Liver (tissue), 9 donors: ENCODE data around the gene INSIG2. TPM values are rescaled to one million over a fixed set of nuclear protein-coding genes. Genes with fewer than 3 reads are reported as not detected.
"Not testable (repeated sequence)": the region's sequence is repeated elsewhere in the genome, so short reads cannot be mapped to it uniquely, and the experiment has no call there.

Source experiments
- DNase-seq: peaks from one replicate; pipeline ENCODE4 v3.0.0-alpha.2; 2017; ENCODE audit warnings: low spot score
- H3K27ac ChIP-seq, 2 donors: one replicate each; pipeline ENCODE4 v1.7.0; 2013; ENCODE audit warnings: inconsistent platforms in 2 of 2, low read length in 2 of 2, control low read depth in 1 of 2, low read depth in 1 of 2, mild to moderate bottlenecking in 1 of 2
- H3K27me3 ChIP-seq, 4 donors: one replicate each; pipeline versions ENCODE4 v1.6.1 to v1.7.0; 2013; ENCODE audit warnings: low read length in 3 of 4, inconsistent platforms in 1 of 4, mild to moderate bottlenecking in 1 of 4, moderate library complexity in 1 of 4; ENCODE audit not compliant: control insufficient read depth in 4 of 4, insufficient read depth in 4 of 4
- H3K36me3 ChIP-seq, 4 donors: one replicate each; pipeline versions ENCODE4 v1.6.1 to v1.7.0; 2013; ENCODE audit warnings: low read length in 3 of 4, mild to moderate bottlenecking in 3 of 4, low read depth in 1 of 4, moderate library complexity in 1 of 4; ENCODE audit not compliant: control insufficient read depth in 4 of 4, insufficient read depth in 3 of 4
- H3K4me1 ChIP-seq, 4 donors: one replicate each; pipeline versions ENCODE4 v1.6.1 to v1.7.0; 2013; ENCODE audit warnings: low read length in 3 of 4, mild to moderate bottlenecking in 3 of 4, moderate library complexity in 1 of 4; ENCODE audit not compliant: control insufficient read depth in 4 of 4, insufficient read depth in 4 of 4
- H3K4me3 ChIP-seq, 3 donors: one replicate each; pipeline versions ENCODE4 v1.6.1 to v1.7.0; 2013; ENCODE audit warnings: low read length in 3 of 3, control low read depth in 1 of 3, low read depth in 1 of 3, mild to moderate bottlenecking in 1 of 3
- H3K9ac ChIP-seq, 2 donors: one replicate each; pipeline ENCODE4 v1.7.0; 2013; ENCODE audit warnings: low read length in 2 of 2, mild to moderate bottlenecking in 2 of 2, moderate library complexity in 2 of 2, control low read depth in 1 of 2, low read depth in 1 of 2
- H3K9me3 ChIP-seq, 4 donors: one replicate each; pipeline versions ENCODE4 v1.6.1 to v1.7.0; 2013; ENCODE audit warnings: low read length in 3 of 4; ENCODE audit not compliant: control insufficient read depth in 4 of 4
- ATF3 ChIP-seq: IDR thresholded peaks from 2 replicates; pipeline ENCODE4 v1.6.1; 2016; ENCODE audit warnings: antibody characterized with exemption
- CTCF ChIP-seq: fragments of 150-350 bp; IDR thresholded peaks from 2 replicates; pipeline ENCODE4 v1.5.1; 2017; ENCODE audit warnings: improper control_type of control experiment, low read depth, low read length; ENCODE audit not compliant: missing input control
- EGR1 ChIP-seq, 2 donors: IDR thresholded peaks; 2 replicates each; pipeline ENCODE4 v1.6.1; 2016 to 2018; ENCODE audit warnings: antibody characterized with exemption in 2 of 2, low read depth in 2 of 2
- FOXA1 ChIP-seq: IDR thresholded peaks from 2 replicates; pipeline ENCODE4 v1.6.1; 2016; ENCODE audit warnings: antibody characterized with exemption
- GABPA ChIP-seq, 2 donors: IDR thresholded peaks in 1 of 2; conservative IDR thresholded peaks in 1 of 2; 2 replicates each; pipeline ENCODE4 v1.6.1; 2016; ENCODE audit warnings: antibody characterized with exemption in 2 of 2, mild to moderate bottlenecking in 1 of 2, moderate library complexity in 1 of 2
- HNF4A ChIP-seq, 2 donors: conservative IDR thresholded peaks; 2 replicates each; pipeline ENCODE4 v1.6.1; 2016; ENCODE audit warnings: antibody characterized with exemption in 2 of 2, mild to moderate bottlenecking in 2 of 2
- HNF4G ChIP-seq: IDR thresholded peaks from 2 replicates; pipeline ENCODE4 v1.6.1; 2016; ENCODE audit warnings: antibody characterized with exemption
- JUND ChIP-seq, 2 donors: IDR thresholded peaks; 2 replicates each; pipeline ENCODE4 v1.6.1; 2016; ENCODE audit warnings: antibody characterized with exemption in 2 of 2
- MAX ChIP-seq: IDR thresholded peaks from 2 replicates; pipeline ENCODE4 v1.6.1; 2016; ENCODE audit warnings: antibody characterized with exemption
- NR2F2 ChIP-seq: IDR thresholded peaks from 2 replicates; pipeline ENCODE4 v1.6.1; 2016; ENCODE audit warnings: antibody characterized with exemption
- RAD21 ChIP-seq, 2 donors: IDR thresholded peaks; 2 replicates each; pipeline ENCODE4 v1.6.1; 2016; ENCODE audit warnings: antibody characterized with exemption in 2 of 2, mild to moderate bottlenecking in 2 of 2
- REST ChIP-seq: IDR thresholded peaks from 2 replicates; pipeline ENCODE4 v1.6.1; 2016; ENCODE audit warnings: antibody characterized with exemption, mild to moderate bottlenecking
- RXRA ChIP-seq, 2 donors: IDR thresholded peaks; 2 replicates each; pipeline ENCODE4 v1.6.1; 2017 to 2018; ENCODE audit warnings: antibody characterized with exemption in 2 of 2, mild to moderate bottlenecking in 1 of 2
- TAF1 ChIP-seq: conservative IDR thresholded peaks from 2 replicates; pipeline ENCODE4 v1.6.1; 2016; ENCODE audit warnings: antibody characterized with exemption, mild to moderate bottlenecking
- YY1 ChIP-seq: IDR thresholded peaks from 2 replicates; pipeline ENCODE4 v1.6.1; 2016; ENCODE audit warnings: antibody characterized with exemption, mild to moderate bottlenecking
- ZBTB33 ChIP-seq: IDR thresholded peaks from 2 replicates; pipeline ENCODE4 v1.6.1; 2016; ENCODE audit warnings: antibody characterized with exemption
- WGBS: extraction: QIAGEN DNeasy Blood & Tissue Kit; methylation state at CpG from one replicate; pipeline ENCODE4 v1.1.7; 2013; 5-methylcytosine and 5-hydroxymethylcytosine counted together
- polyA plus RNA-seq, 2 donors: library from polyadenylated mRNA; stranded (reverse) in 1 of 2; unstranded in 1 of 2; fragments of 200-250 nt in 1 of 2; fragments of >200 nt in 1 of 2; fragmentation: Nextera tagmentation in 1 of 2; extraction: Ambion mirVana in 1 of 2; gene quantifications; one replicate each; pipeline versions ENCODE4 v1.2.1 to v1.2.3, GENCODE V29; 2013 to 2015
- total RNA-seq, 2 donors: library from RNA; depleted of rRNA; stranded (reverse); fragments of >200 nt; gene quantifications; one replicate each; pipeline ENCODE4 v1.2.3, GENCODE V29; 2014
- donor health status: healthy.
- donor health status: healthy.
- donor health status: healthy.
- donor health status: healthy.
- donor health status: healthy.

INSIG2 gene
- total and polyA plus RNA-seq, 4 donors, result 11.3 to 18.5 (median 15.6) TPM

- peak overlapping the region in 1 of 2 donors; percentile 16 for H3K9ac ChIP-seq
- no peak overlapping the region for H3K27ac ChIP-seq
- WGBS, result 31% methylated on average over 1 of the region's 1 CpG
Measured at GRCh38 chr2:118091631-118092030, 3.4 kb downstream of the INSIG2 start.

GRCh38 chr2:118094102-118094501 is 5.8 kb downstream of the INSIG2 start:
- H3K4me1 ChIP-seq, result peaks cover 6 to 18% (median 9%) of the 10 kb centered on the region in 4 donors
- H3K4me3 ChIP-seq, H3K9me3 ChIP-seq, H3K9ac ChIP-seq, H3K27ac ChIP-seq, DNase-seq, H3K27me3 ChIP-seq: not testable (repeated sequence)
- H3K36me3 ChIP-seq, result peaks cover 0 to 15% (median 2%) of the 10 kb centered on the region in 4 donors

More at GRCh38 chr2:118091631-118092030, 3.4 kb downstream of the INSIG2 start:
- DNase-seq, result no peak
- H3K36me3 ChIP-seq, result peaks cover 0 to 3% (median under 1%) of the 10 kb centered on the region in 4 donors
- no peaks in the 10 kb centered on the region for H3K9me3 ChIP-seq
- H3K27me3 ChIP-seq, result no peaks in the 10 kb centered on the region
- peaks cover 5 to 24% (median 13%) of the 10 kb centered on the region in 4 donors for H3K4me1 ChIP-seq
- no peak overlapping the region for H3K4me3 ChIP-seq
- no peak for TF ChIP-seq YY1
- no peak for TF ChIP-seq CTCF
- TF ChIP-seq MAX, result no peak

- Histone ChIP-seq H3K36me3 (peaks cover 0 to 15% (median 2%) of the 10 kb centered on the region in 4 donors), H3K9me3 (no peaks in the 10 kb centered on the region), H3K27ac (no peak overlapping the region), H3K4me1 (peaks cover 4 to 14% (median 7%) of the 10 kb centered on the region in 4 donors), H3K4me3 (no peak overlapping the region), H3K27me3 (no peaks in the 10 kb centered on the region), H3K9ac (no peak overlapping the region)
- TF ChIP-seq YY1 (no peak), FOXA1 (no peak), HNF4A (conservative IDR thresholded peaks at IDR 0.05) (no peak), HNF4G (no peak), CTCF (no peak), REST (no peak), RAD21 (IDR thresholded peaks at IDR 0.05) (no peak), ZBTB33 (no peak), GABPA (IDR thresholded peaks at IDR 0.05 in 1 of 2, conservative IDR thresholded peaks at IDR 0.05 in 1 of 2) (no peak), MAX (no peak), ATF3 (no peak), JUND (IDR thresholded peaks at IDR 0.05) (no peak), TAF1 (no peak), RXRA (IDR thresholded peaks at IDR 0.05) (no peak), EGR1 (IDR thresholded peaks at IDR 0.05; ENCODE audit: low read depth in 2 of 2) (no peak), NR2F2 (no peak)
- DNase-seq, result no peak
- WGBS, result 83% methylated on average over 2 of the region's 2 CpGs
Measured at GRCh38 chr2:118094503-118094902, 6.2 kb downstream of the INSIG2 start.
